ENCODE measurements around the gene RIN3.

DNA sequence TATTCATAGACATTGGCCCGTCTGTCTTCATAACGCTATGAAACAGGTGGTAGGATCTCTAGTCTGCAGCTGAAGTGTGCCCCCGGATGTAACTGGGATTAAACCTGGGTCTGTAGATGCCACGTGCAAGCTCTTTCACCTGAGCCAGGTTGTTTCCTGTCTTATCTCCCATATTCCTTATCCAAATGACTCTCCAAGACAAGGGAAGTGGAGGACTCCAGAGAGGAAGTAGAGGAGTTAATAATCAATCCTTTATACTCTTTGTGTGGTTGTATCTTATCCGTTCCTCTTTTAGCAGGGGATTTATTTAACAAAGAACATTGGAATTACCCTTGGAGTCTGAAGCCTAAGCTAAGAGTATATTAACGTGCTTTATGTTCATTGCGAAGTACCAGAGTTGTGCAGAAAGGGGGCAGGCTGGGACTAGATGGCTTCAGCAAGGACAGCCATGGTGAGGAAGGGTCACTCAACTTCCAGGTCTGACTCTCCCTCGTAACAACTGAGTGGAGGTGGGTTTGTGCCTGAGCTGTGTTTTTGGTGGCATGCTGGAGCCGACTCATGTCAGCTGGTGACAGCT lies 82.8 kb downstream of the RIN3 start:
- no peak; the same call in 1 of the 2 replicates for TF ChIP-seq CTCF (conservative IDR thresholded peaks at IDR 0.05; ENCODE audit: low read depth, low read length)
- TF ChIP-seq EZH2 (IDR thresholded peaks at IDR 0.05; ENCODE audit: low read length, unreplicated experiment) = no peak

Measured in PC-3 (cell line).